ENCODE data around the gene TTN. TPM values are rescaled to one million over a fixed set of nuclear protein-coding genes. Genes with fewer than 3 reads are reported as not detected.

Gene TTN
- total RNA-seq, 3 donors from 2014 or later, result 2.9 to 23.4 (median 3.5) TPM

- Histone ChIP-seq H3K9me3 (no peaks in the 10 kb centered on the region), H3K27me3 (no peaks in the 10 kb centered on the region), H3K4me1 (no peaks in the 10 kb centered on the region), H3K4me3 (no peak overlapping the region), H3K27ac (no peak overlapping the region), H3K36me3 (no peaks in the 10 kb centered on the region)
- intact Hi-C loops (cut with DNase I; ENCODE audit: low total_unique reads), result no loop called here
- DNase-seq (ENCODE audit: low spot score in 2 of 2), result no peak
- TF ChIP-seq POLR2AphosphoS5 (IDR thresholded peaks at IDR 0.05) (no peak), POLR2A (IDR thresholded peaks at IDR 0.05) (no peak)
- TF ChIP-seq, protein P1, sequence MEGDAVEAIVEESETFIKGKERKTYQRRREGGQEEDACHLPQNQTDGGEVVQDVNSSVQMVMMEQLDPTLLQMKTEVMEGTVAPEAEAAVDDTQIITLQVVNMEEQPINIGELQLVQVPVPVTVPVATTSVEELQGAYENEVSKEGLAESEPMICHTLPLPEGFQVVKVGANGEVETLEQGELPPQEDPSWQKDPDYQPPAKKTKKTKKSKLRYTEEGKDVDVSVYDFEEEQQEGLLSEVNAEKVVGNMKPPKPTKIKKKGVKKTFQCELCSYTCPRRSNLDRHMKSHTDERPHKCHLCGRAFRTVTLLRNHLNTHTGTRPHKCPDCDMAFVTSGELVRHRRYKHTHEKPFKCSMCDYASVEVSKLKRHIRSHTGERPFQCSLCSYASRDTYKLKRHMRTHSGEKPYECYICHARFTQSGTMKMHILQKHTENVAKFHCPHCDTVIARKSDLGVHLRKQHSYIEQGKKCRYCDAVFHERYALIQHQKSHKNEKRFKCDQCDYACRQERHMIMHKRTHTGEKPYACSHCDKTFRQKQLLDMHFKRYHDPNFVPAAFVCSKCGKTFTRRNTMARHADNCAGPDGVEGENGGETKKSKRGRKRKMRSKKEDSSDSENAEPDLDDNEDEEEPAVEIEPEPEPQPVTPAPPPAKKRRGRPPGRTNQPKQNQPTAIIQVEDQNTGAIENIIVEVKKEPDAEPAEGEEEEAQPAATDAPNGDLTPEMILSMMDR (IDR thresholded peaks at IDR 0.05), result no peak
Measured at GRCh38 chr2:178787155-178787554, 20.1 kb downstream of the TTN start.

DNA sequence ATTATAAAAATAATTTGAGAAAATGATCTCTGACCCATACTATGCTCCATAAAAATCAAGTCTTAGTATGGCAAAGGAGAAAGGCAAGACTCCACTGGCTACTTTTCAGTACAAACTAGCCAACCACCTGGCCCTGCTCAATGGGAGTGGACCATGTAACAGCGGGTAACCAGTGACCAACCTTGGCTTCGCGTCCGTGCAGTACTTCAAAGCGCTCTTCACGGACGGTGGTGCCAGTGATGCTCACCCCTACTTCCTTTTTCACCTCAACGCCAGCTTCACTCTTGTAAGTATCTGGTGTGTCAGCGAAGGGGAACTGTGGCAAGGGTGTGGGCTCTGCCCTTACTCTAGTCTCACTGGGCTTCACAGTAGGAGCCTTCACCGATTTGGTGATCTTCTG, 23.3 kb downstream of the TTN start:
- no peaks in the 10 kb centered on the region for H3K9me3 ChIP-seq
- no peaks in the 10 kb centered on the region for H3K4me1 ChIP-seq
- H3K27me3 ChIP-seq, result no peaks in the 10 kb centered on the region
- intact Hi-C loops (cut with DNase I; ENCODE audit: low total_unique reads), result no loop called here
- no peak overlapping the region for H3K27ac ChIP-seq
- H3K36me3 ChIP-seq, result no peaks in the 10 kb centered on the region
- TF ChIP-seq POLR2AphosphoS5 (IDR thresholded peaks at IDR 0.05) (no peak), POLR2A (IDR thresholded peaks at IDR 0.05) (no peak)
- TF ChIP-seq, protein P1 (IDR thresholded peaks at IDR 0.05), result no peak
- H3K4me3 ChIP-seq, result no peak overlapping the region
- DNase-seq (ENCODE audit: low spot score in 2 of 2), result no peak

DNA sequence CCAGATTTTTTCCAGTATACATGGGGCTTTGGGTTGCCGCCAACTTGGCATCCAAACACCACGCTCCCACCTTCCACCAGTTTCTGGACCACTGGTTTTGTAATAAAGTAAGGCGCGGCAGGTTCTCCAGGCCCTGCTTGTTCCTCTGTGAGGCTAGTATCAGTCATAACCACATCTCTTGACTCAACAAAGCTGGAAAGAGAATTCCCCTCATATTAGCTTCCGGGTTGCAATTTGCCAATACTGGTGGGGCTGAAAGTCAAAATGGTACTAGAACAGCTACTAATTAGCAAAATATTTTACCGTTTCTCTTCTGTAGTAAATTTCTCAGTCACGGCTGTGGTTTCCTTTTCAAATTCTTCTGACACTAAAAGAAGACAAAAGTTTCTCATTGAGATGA, 25.0 kb downstream of the TTN start:
- intact Hi-C loops (cut with DNase I; ENCODE audit: low total_unique reads), result no loop called here
- TF ChIP-seq POLR2A (IDR thresholded peaks at IDR 0.05) (no peak), POLR2AphosphoS5 (IDR thresholded peaks at IDR 0.05) (no peak)
- TF ChIP-seq, protein P1 (IDR thresholded peaks at IDR 0.05), result no peak
- Histone ChIP-seq H3K4me1 (no peaks in the 10 kb centered on the region), H3K4me3 (no peak overlapping the region), H3K36me3 (no peaks in the 10 kb centered on the region), H3K27ac (no peak overlapping the region), H3K9me3 (no peaks in the 10 kb centered on the region), H3K27me3 (no peaks in the 10 kb centered on the region)
- DNase-seq (ENCODE audit: low spot score in 2 of 2), result no peak

GRCh38 chr2:178777577-178777976, 29.6 kb downstream of the TTN start:
- intact Hi-C loops (cut with DNase I; ENCODE audit: low total_unique reads), result no loop called here
- no peaks in the 10 kb centered on the region for H3K27me3 ChIP-seq
- no peak overlapping the region for H3K27ac ChIP-seq
- H3K36me3 ChIP-seq, result no peaks in the 10 kb centered on the region
- no peaks in the 10 kb centered on the region for H3K9me3 ChIP-seq
- H3K4me1 ChIP-seq, result no peaks in the 10 kb centered on the region
- TF ChIP-seq POLR2A (IDR thresholded peaks at IDR 0.05) (no peak), POLR2AphosphoS5 (IDR thresholded peaks at IDR 0.05) (no peak)
- TF ChIP-seq, protein P1 (IDR thresholded peaks at IDR 0.05), result no peak
- H3K4me3 ChIP-seq, result no peak overlapping the region
- no peak for DNase-seq (ENCODE audit: low spot score in 2 of 2)

DNA sequence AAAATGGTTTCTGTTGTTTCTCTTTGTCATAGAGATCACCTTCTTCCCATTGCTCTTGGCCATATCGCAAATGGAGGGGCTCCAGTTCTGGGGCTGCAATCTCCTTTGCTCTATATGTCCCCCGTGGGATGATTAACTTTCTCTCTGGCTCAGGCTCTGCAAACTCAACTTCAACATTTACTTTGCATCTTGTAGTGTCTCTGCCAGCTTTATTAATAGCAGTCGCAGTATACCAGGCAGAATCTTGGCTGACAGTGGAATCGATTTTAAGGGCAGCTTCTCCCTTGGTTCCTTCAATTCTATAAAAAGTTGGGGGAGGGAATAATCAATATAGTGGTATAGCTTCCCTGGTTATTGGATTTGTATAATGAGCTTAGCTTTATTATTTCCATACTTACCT, 30.5 kb downstream of the TTN start:
- intact Hi-C loops (cut with DNase I; ENCODE audit: low total_unique reads), result no loop called here
- Histone ChIP-seq H3K4me1 (no peaks in the 10 kb centered on the region), H3K27ac (no peak overlapping the region), H3K4me3 (no peak overlapping the region), H3K9me3 (no peaks in the 10 kb centered on the region), H3K27me3 (no peaks in the 10 kb centered on the region), H3K36me3 (no peaks in the 10 kb centered on the region)
- TF ChIP-seq POLR2AphosphoS5 (IDR thresholded peaks at IDR 0.05) (no peak), POLR2A (IDR thresholded peaks at IDR 0.05) (no peak)
- TF ChIP-seq, protein P1 (IDR thresholded peaks at IDR 0.05), result no peak
- no peak for DNase-seq (ENCODE audit: low spot score in 2 of 2)

Data from breast epithelium (tissue), 4 donors.